ENCODE data around the gene RXRA. TPM values are rescaled to one million over a fixed set of nuclear protein-coding genes. Genes with fewer than 3 reads are reported as not detected.

RXRA gene
- total and polyA plus RNA-seq, 2 of the 13 experiments (the other 11 are each of a cell fraction or from before 2014, with no cell fraction given) = 18.9 to 29.2 TPM

DNA sequence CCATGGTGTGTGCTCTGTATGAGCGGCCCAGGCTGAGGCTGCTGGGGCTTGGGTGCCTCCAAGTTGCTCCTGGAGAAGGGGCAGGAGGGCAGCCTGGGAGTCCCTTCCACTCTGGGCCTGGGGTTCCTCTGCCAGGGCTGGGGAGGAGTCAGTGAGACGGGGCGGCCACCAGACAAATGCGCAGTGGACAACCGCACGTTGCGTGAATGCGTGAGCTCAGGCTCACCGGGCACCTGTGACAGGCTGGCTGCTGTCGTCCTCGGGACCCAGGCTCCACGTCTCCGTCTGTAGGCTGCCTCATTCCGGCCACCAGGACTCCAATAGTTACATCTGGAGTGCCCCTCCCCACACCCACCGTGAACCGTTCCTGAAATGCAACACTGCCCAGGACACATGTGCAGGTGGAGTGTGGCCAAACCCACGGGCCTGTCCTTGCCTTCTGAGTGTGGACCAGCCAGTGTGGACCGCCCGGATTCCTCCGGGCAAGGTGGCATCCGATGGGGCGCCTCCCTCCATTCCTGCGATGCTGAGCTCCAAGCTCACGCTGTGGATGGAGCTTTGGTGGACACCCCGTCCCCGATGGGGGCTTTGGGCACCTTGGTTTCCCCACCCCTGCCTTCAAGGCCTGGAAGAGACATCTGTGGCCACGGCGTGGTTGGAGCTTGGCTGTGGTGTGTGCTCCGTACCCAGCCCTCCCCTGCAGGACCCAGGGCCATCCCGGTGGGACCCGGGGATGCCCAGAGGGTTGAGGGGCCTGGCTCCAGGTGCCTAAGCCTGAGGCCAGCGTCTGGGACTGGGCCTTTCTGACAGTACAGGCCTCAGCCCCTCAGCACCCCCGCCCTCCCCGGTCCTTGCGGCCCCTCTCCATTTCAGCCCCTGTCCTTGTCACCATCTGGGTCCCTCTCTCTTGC lies 34.0 kb upstream of the RXRA start (continued):
- TF ChIP-seq, protein P1, sequence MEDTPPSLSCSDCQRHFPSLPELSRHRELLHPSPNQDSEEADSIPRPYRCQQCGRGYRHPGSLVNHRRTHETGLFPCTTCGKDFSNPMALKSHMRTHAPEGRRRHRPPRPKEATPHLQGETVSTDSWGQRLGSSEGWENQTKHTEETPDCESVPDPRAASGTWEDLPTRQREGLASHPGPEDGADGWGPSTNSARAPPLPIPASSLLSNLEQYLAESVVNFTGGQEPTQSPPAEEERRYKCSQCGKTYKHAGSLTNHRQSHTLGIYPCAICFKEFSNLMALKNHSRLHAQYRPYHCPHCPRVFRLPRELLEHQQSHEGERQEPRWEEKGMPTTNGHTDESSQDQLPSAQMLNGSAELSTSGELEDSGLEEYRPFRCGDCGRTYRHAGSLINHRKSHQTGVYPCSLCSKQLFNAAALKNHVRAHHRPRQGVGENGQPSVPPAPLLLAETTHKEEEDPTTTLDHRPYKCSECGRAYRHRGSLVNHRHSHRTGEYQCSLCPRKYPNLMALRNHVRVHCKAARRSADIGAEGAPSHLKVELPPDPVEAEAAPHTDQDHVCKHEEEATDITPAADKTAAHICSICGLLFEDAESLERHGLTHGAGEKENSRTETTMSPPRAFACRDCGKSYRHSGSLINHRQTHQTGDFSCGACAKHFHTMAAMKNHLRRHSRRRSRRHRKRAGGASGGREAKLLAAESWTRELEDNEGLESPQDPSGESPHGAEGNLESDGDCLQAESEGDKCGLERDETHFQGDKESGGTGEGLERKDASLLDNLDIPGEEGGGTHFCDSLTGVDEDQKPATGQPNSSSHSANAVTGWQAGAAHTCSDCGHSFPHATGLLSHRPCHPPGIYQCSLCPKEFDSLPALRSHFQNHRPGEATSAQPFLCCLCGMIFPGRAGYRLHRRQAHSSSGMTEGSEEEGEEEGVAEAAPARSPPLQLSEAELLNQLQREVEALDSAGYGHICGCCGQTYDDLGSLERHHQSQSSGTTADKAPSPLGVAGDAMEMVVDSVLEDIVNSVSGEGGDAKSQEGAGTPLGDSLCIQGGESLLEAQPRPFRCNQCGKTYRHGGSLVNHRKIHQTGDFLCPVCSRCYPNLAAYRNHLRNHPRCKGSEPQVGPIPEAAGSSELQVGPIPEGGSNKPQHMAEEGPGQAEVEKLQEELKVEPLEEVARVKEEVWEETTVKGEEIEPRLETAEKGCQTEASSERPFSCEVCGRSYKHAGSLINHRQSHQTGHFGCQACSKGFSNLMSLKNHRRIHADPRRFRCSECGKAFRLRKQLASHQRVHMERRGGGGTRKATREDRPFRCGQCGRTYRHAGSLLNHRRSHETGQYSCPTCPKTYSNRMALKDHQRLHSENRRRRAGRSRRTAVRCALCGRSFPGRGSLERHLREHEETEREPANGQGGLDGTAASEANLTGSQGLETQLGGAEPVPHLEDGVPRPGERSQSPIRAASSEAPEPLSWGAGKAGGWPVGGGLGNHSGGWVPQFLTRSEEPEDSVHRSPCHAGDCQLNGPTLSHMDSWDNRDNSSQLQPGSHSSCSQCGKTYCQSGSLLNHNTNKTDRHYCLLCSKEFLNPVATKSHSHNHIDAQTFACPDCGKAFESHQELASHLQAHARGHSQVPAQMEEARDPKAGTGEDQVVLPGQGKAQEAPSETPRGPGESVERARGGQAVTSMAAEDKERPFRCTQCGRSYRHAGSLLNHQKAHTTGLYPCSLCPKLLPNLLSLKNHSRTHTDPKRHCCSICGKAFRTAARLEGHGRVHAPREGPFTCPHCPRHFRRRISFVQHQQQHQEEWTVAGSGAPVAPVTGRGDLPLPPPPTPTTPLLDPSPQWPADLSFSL (CRISPR knock-in tag; IDR thresholded peaks at IDR 0.05) = no peak
- TF ChIP-seq KDM6A (CRISPR knock-in tag; IDR thresholded peaks at IDR 0.05; ENCODE audit: low read depth) = no peak
- TF ChIP-seq ETV5 (CRISPR knock-in tag; IDR thresholded peaks at IDR 0.05; ENCODE audit: borderline replicate concordance) = no peak

DNA sequence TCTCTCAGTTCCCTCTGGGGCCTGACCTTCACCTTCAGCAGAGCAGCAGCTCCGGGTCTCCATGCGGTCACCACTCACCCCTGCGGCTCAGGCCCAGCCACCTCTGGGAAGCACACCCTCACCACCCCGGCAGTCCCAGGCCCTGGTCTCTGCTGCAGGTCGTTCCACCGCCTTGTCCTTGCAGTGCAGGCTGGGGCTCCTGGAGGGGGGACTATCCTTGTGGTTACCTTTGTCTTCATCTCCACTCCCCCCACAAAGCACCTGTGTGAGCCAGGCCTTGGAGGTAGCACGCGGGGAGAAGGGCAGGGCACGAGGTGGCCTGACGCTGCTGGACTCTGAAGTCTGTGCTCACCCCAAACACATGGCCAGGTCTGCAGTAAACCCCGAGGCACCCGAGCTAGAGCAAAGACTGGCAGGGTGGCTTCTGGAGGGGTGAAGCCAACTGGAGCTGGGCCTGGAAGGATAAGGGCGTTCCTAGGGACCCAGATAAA lies 33.2 kb upstream of the RXRA start:
- CTCF ChIA-PET (ENCODE audit: low intra/inter-chr PET ratio, low total read pairs) = no interaction called here
- H3K9ac ChIP-seq (ENCODE audit: insufficient read depth, low read depth, low read length) = no peak overlapping the region
- no peak overlapping the region for H3K4me3 ChIP-seq (replicated peaks in 1 of 3; ENCODE audit: insufficient read depth in 1 of 3, low read depth in 2 of 3, low read length in 3 of 3)
- peaks cover 13 to 93% of the 10 kb centered on the region in 2 experiments for H3K27me3 ChIP-seq (ENCODE audit: control insufficient read depth in 1 of 2, insufficient read depth in 2 of 2, low read length in 2 of 2)
- no peaks in the 10 kb centered on the region for H3K36me3 ChIP-seq (replicated peaks in 1 of 2; ENCODE audit: control insufficient read depth in 1 of 2, insufficient read depth in 2 of 2, low read length in 2 of 2)
- intact Hi-C loops (cut with micrococcal nuclease; ENCODE audit: unreplicated experiment) (no loop called here), in situ Hi-C loops (cut with HindIII; ENCODE audit: extremely low pct_ligation_motif_present, low pct_unique_long_range_greater_than_20kb) (no loop called here)
- no peak overlapping the region for H3K27ac ChIP-seq (ENCODE audit: extremely low read length, insufficient read depth, low read length)
- no peaks in the 10 kb centered on the region for H4K20me1 ChIP-seq (ENCODE audit: insufficient read depth, low read length)
- POLR2A ChIA-PET = no interaction called here
- no peak overlapping the region for H2AFZ ChIP-seq (ENCODE audit: low read length)
- no TSS peak for BruUV-seq (replicated peaks)
- peaks cover 55% of the 10 kb centered on the region for H3K4me1 ChIP-seq (ENCODE audit: insufficient read depth, low read length)
- H3K4me2 ChIP-seq (ENCODE audit: low read depth, low read length) = no peak overlapping the region
- DNase-seq (ENCODE audit: low spot score) (no peak), ATAC-seq (peak; percentile 7), FAIRE-seq (no peak)
- 27% methylated on average over 2 of the region's 13 CpGs for WGBS (ENCODE audit: low lambda C conversion rate)
- H3K79me2 ChIP-seq (ENCODE audit: insufficient read depth, low read length) = no peaks in the 10 kb centered on the region
- H3K9me3 ChIP-seq (ENCODE audit: low read length) = no peaks in the 10 kb centered on the region
- no peak for TF ChIP-seq ZNF703 (CRISPR knock-in tag; IDR thresholded peaks at IDR 0.05; ENCODE audit: borderline replicate concordance)
- TF ChIP-seq, protein P2, sequence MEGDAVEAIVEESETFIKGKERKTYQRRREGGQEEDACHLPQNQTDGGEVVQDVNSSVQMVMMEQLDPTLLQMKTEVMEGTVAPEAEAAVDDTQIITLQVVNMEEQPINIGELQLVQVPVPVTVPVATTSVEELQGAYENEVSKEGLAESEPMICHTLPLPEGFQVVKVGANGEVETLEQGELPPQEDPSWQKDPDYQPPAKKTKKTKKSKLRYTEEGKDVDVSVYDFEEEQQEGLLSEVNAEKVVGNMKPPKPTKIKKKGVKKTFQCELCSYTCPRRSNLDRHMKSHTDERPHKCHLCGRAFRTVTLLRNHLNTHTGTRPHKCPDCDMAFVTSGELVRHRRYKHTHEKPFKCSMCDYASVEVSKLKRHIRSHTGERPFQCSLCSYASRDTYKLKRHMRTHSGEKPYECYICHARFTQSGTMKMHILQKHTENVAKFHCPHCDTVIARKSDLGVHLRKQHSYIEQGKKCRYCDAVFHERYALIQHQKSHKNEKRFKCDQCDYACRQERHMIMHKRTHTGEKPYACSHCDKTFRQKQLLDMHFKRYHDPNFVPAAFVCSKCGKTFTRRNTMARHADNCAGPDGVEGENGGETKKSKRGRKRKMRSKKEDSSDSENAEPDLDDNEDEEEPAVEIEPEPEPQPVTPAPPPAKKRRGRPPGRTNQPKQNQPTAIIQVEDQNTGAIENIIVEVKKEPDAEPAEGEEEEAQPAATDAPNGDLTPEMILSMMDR (CRISPR knock-in tag; IDR thresholded peaks at IDR 0.05) = 0 out of 2 replicates have a peak, but pooled peaks have one; percentile 10
- TF ChIP-seq, protein P3, sequence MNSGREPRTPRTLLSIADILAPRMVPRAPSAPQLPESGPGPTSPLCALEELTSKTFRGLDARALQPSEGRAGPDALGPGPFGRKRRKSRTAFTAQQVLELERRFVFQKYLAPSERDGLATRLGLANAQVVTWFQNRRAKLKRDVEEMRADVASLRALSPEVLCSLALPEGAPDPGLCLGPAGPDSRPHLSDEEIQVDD (CRISPR knock-in tag; IDR thresholded peaks at IDR 0.05; ENCODE audit: borderline replicate concordance) = no peak
- TF ChIP-seq ZFY (CRISPR knock-in tag; IDR thresholded peaks at IDR 0.05) = peak; percentile 17; the same call in 1 of the 2 replicates
- TF ChIP-seq, protein P4, sequence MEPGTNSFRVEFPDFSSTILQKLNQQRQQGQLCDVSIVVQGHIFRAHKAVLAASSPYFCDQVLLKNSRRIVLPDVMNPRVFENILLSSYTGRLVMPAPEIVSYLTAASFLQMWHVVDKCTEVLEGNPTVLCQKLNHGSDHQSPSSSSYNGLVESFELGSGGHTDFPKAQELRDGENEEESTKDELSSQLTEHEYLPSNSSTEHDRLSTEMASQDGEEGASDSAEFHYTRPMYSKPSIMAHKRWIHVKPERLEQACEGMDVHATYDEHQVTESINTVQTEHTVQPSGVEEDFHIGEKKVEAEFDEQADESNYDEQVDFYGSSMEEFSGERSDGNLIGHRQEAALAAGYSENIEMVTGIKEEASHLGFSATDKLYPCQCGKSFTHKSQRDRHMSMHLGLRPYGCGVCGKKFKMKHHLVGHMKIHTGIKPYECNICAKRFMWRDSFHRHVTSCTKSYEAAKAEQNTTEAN (CRISPR knock-in tag; conservative IDR thresholded peaks at IDR 0.05) = no peak
- no peak for TF ChIP-seq SRSF1 (optimal IDR thresholded peaks at IDR 0.05; ENCODE audit: low read depth, low read length)
- no peak for TF ChIP-seq POLR2AphosphoS5 (IDR thresholded peaks at IDR 0.05; ENCODE audit: low read depth, low read length)
- no peak for TF ChIP-seq SMAD9 (CRISPR knock-in tag; IDR thresholded peaks at IDR 0.05)
